Brain microvascular endothelial cell (primary cell): ENCODE measurements around the gene DPT.
"Not testable (repeated sequence)": the region's sequence is repeated elsewhere in the genome, so short reads cannot be mapped to it uniquely, and the experiment has no call there.

Experiments
- DNase-seq: peaks from one replicate; pipeline ENCODE4 v3.0.0-alpha.2; 2020
- H3K27ac ChIP-seq: fragments of 250-450 bp; sonication (Bioruptor Pico); 2 replicates; pipeline ENCODE4 v1.5.1; 2020; ENCODE audit warnings: mild to moderate bottlenecking, moderate library complexity
- H3K27me3 ChIP-seq: fragments of 250-450 bp; sonication (Bioruptor Pico); replicated peaks from 2 replicates; pipeline ENCODE4 v1.5.1; 2020; ENCODE audit warnings: mild to moderate bottlenecking
- H3K36me3 ChIP-seq: fragments of 250-450 bp; sonication (Bioruptor Pico); replicated peaks from 2 replicates; pipeline ENCODE4 v1.5.1; 2020; ENCODE audit warnings: mild to moderate bottlenecking
- H3K4me3 ChIP-seq: 2 replicates; pipeline ENCODE4 v1.5.1; 2011; ENCODE audit warnings: low read depth, mild to moderate bottlenecking, control low read depth, low read length, moderate library complexity
- CTCF ChIP-seq: IDR thresholded peaks from 2 replicates; pipeline ENCODE4 v1.5.1; 2011; ENCODE audit warnings: low read depth, mild to moderate bottlenecking, moderate library complexity, low read length, control low read depth, inconsistent platforms; ENCODE audit errors: missing control alignments
- in situ Hi-C: cut with HindIII; loops from 2 replicates; pipeline ENCODE4 v1.10.0; 2017; ENCODE audit warnings: low sequenced_read_pairs, low pct_ligation_motif_present

The DPT gene

GRCh38 chr1:168728473-168729404, at the start of gene DPT:
DPT (minus strand) TSS chr1:168729206; CDS start chr1:168729174, 32 bp downstream.
- Histone ChIP-seq H3K27me3 (no peaks in the 10 kb centered on the region), H3K36me3 (no peaks in the 10 kb centered on the region), H3K4me3 (no peak within 1 kb of the TSS), H3K27ac (no peak within 1 kb of the TSS)
- no peak for TF ChIP-seq CTCF
- in situ Hi-C loops = no loop called here
- no peak for DNase-seq

DNA sequence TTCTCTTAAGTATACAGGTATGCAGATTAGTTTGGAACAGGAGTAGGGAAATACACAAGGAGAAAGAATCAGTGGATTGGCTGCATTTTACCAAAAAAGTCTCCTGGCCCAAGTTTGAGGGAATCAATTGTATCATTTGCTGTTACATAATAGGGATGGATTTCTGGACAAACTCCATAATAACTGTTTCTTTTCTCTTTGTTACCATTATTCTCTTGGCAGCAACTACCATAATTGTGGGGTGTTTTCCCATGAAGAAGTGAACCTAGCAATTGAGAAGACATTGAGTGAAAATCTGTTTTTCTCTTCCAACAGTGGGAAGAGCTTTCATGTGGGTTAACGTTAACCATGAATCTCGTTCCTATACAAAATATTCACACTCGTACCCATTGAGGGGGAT, 46.4 kb upstream of the DPT start:
- DNase-seq = no peak
- Histone ChIP-seq H3K27me3 (no peaks in the 10 kb centered on the region), H3K4me3 (no peak overlapping the region), H3K36me3 (no peaks in the 10 kb centered on the region), H3K27ac (no peak overlapping the region)
- in situ Hi-C loops = no loop called here
- no peak for TF ChIP-seq CTCF

DNA sequence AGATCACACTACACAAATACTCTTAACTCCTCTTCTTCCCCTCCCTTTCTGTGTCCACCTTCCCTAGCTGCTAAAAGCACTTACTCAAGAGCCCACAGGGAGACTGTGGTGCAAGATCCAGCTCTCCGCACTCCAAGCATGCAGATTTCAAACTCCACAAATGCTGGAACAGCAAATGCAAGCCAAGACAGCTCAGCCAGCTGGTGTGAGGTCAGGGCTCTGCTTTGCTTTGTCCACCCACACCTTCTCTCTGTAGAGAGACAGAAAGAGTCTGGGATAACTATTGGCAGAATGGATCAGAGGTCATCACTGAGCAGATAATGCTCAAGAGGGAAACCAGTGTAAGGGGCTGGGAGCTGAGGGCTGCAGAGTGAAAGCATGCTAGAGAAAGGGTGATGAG, 45.2 kb upstream of the DPT start:
- Histone ChIP-seq H3K27me3 (no peaks in the 10 kb centered on the region), H3K36me3 (no peaks in the 10 kb centered on the region), H3K4me3 (no peak overlapping the region), H3K27ac (no peak overlapping the region)
- no peak for DNase-seq
- in situ Hi-C loops = no loop called here
- no peak for TF ChIP-seq CTCF

DNA sequence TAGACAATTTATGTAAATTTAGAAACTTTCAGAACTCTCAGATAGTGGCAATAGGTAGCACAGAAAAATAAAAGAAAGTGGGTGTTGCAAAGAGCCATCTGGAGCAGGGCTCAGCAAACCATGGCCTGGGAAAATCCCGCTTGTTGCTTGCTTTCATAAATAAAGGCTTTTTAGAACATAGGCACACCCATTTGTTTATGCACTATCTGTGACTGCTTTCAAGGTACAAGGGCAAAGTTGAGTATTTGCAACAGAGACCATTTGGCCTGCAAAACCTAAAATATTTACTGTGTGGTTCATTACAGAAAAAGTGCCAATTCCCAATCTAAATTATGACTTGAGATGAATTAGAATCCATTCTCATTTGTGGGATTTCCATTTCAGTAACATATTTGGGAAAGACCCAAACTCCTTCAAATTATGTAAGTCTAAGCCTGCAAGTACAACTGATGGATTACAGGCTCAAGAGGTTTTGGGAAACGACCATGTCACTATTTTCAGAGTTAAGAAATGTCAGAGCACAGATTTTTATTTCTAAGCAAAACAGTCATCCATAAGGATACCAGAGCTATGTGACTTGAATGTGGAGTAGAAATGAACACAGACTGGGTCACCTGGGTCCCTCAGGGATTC, 43.5 kb upstream of the DPT start:
- Histone ChIP-seq H3K27ac (no peak overlapping the region), H3K27me3 (no peaks in the 10 kb centered on the region), H3K36me3 (no peaks in the 10 kb centered on the region), H3K4me3 (no peak overlapping the region)
- in situ Hi-C loops = no loop called here
- no peak for DNase-seq
- TF ChIP-seq CTCF = no peak

DNA sequence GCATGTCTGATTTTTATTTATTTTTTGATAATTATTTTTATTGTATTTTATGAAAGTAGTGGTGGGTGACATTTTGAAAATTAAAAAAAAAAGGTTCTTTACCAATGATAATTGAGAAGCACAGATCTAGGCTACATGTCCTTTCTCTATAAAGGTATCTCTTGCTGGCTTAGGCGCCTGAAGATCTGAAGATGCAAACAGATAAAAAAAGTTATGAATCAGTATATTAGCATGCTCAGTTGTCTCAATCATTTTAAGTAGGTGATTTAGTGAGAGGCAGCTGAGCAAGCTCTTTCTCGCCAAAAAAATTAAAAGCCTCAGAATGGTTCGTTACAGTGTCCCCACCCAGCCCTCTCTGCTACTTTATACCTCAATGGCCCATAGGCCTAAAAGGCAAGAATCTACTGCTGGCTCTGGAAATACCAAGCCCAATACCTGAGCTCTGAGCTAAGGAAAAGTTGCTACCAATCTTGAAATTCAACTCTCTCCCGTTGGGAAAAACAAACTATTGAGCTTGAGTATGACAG, 42.2 kb upstream of the DPT start:
- in situ Hi-C loops = no loop called here
- H3K4me3 ChIP-seq = no peak overlapping the region
- H3K27ac ChIP-seq = no peak overlapping the region
- H3K36me3 ChIP-seq = no peaks in the 10 kb centered on the region
- H3K27me3 ChIP-seq = no peaks in the 10 kb centered on the region
- TF ChIP-seq CTCF = no peak
- no peak for DNase-seq

DNA sequence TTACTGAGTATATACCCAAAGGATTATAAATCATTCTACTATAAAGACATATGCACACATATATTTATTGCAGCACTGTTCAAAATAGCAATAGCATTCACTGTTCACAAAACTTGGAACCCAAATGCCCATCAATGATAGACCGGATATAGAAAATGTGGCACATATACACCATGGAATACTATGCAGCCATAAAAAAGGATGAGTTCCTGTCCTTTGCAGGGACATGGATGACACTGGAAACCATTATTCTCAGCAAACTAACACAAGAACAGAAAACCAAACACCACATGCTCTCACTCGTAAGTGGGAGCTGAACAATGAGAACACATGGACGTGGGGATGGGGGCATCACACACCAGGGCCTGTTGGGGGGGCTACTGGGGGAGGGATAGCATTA, 40.9 kb upstream of the DPT start:
- H3K4me3 ChIP-seq, DNase-seq, H3K27ac ChIP-seq, H3K27me3 ChIP-seq, in situ Hi-C loops, H3K36me3 ChIP-seq: not testable (repeated sequence)
